Brain pericyte (primary cell): Measurements from ENCODE around the gene RIC8A.

Experiments
- DNase-seq: peaks from one replicate; pipeline ENCODE4 v3.0.0-alpha.2; 2012; ENCODE audit warnings: low read depth, low spot score

The RIC8A gene

DNA sequence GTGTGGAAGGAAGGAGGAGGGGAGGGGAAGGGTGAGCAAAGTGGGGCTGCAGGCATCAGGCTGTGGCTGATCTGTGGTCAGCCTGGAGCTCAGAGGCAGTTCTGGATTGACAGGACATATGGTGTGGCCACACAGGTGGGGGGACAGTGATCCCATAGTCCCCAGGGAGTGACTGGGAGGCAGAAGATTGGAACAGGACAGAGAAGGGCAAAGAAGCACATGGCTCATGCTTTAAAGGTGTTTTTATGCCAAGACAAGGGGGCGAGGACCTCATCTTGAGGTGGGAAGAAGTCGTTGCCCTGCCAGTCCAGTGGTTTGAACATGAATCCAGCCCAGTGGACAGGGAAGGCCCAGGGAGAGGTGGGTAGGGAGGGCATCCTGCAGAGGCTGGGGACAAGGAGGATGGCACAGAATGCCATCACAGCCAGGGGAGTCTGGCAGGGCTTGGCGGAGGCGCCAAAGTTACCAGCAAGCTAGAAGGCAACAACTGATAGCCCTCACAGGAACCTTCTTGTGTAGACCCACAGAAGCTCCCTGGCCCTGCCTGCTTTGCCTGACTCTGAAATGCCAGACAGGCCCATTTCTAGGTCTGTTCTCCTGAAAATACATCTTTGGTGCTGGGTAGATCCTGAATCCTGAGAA is 3.4 kb upstream of the RIC8A start:
- no peak for DNase-seq

GRCh38 chr11:204587-205109 is 2.9 kb upstream of the RIC8A start:
- no peak for DNase-seq

DNA sequence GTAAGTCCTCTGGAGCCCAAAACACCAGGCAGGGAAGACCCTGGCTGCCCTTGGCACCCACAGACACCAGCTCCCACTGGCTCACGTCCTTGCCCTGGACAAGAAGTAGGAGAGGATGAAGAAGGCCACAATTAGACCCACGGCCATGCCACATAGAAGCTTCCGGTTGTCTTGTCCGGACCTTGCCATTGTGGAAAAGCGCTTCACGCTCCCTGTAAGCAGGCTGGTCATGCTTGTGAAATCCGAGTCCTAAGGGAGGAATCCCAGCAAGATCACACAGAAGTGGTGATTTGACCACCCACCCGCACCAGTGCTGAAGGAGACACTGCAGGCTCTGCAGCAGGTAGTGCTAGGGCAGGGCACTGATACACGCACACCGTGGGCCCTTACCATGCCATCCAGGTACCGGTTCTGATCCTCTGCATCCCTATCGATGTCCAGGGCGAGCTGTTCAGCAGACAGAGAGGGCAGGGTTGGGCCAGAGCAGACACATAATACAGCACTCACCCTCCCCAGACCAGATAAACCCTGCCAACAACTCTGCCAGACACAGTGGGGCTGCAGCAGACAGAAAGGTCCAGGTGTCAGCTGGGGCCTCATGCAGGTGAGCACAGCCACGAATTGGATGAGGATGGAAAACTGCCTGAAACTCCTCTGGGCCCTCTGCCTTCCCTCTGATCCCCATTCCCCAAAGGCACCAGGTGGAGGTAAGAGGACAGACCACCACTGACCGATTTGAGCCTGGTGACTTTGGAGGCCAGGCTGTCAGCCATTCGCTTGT is 2.1 kb upstream of the RIC8A start:
- DNase-seq, result no peak

GRCh38 chr11:206002-206384 is 1.5 kb upstream of the RIC8A start:
- no peak for DNase-seq

DNA sequence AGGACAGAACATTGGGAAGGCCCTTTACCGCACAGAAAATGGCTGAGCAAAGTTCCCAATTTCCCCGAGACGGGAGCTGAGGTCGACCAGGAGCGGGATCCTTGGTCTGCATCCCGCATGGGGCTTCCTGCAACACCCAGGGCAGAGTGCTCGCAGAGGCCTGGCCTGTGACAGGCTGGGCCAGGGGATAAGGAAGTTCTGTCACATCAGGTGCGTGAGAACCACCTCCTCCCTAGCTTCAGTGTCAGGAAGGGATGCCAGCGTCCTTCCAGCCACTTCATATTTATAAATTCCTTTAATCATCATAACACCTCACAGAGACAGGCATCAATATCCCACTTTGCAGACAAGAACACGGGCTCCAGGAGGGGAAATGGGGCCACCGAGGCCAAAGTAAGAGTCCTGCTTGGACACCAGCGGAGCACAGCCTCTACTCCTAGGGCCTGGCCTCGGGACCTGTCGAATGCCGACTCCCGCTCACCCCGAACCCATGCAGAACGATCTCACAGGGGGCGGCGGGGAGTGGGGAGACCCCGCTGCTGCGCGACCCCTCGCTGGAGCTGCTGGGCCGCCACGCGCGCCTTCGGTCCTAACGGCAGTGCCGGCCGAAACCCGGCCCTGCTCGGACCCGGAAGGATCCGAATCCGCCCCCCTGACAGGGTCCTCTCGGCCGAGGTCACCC is 841 bp upstream of the RIC8A start:
- DNase-seq, result no peak

GRCh38 chr11:207863-208180 is 314 bp downstream of the RIC8A start:
- DNase-seq, result no peak

- no peak for DNase-seq
These were observed 841 bp downstream of the RIC8A start for GRCh38 chr11:208181-208916.

- DNase-seq, result no peak
These were observed 1.4 kb downstream of the RIC8A start for GRCh38 chr11:208917-209260.

GRCh38 chr11:209275-210121 is 2.0 kb downstream of the RIC8A start:
- no peak for DNase-seq

DNA sequence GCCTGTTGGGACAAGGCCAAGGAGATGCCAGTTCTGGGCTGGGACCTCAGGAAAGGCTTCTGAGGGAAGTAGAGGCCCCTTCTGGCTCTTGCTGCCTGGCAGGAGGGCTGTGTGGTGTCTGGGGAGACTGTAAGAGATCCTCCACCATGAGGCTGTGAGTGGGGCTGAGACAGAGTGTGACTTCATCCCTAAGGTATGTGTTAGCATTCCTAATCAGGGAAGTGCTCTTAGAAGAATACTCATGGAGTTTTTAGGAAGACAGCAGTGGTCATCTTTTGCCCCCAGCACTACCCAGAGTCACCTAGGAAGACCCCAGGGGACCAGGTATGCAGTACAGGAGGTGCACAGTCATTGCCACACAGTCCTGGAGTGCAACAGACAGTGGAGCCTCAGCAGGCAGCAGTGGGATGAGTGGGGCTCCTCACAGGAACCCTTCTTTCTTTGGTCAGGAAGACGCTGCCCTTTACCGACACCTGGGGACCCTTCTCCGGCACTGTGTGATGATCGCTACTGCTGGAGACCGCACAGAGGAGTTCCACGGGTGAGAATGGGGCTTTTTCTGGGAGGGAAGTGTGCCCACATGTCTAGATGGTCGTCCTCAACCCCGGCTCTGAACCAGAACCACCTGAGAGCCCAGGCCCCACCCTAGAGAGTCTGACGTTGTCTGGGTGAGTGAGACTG is 2.8 kb downstream of the RIC8A start:
- DNase-seq, result no peak

GRCh38 chr11:210803-211180 is 3.3 kb downstream of the RIC8A start:
- no peak for DNase-seq

GRCh38 chr11:211295-211694 is 3.8 kb downstream of the RIC8A start:
- DNase-seq, result no peak

GRCh38 chr11:211741-212140 is 4.2 kb downstream of the RIC8A start:
- DNase-seq, result no peak

- no peak for DNase-seq
These were observed 4.9 kb downstream of the RIC8A start for GRCh38 chr11:212150-213100.

DNA sequence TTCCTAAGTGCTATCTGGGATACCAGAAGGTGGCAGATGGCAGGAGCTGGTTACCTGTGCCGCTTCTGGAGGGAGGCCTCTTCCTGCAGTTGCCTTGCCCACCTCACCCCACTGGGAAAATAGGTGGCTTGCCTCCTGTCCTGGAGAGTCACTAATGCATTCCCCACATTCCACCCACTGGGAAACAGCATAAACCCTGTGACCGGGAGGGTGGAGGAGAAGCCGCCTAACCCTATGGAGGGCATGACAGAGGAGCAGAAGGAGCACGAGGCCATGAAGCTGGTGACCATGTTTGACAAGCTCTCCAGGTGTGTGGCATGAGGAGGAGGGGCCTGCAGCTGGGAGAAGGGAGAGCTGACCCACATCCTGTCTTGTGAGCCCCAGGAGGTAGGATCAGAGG is 5.6 kb downstream of the RIC8A start:
- no peak for DNase-seq

GRCh38 chr11:214083-214482 is 6.6 kb downstream of the RIC8A start:
- no peak for DNase-seq

GRCh38 chr11:215581-216037 is 8.1 kb downstream of the RIC8A start:
- no peak for DNase-seq

- DNase-seq, result no peak
These were observed 8.8 kb downstream of the RIC8A start for GRCh38 chr11:216081-216974.
